Measurements from ENCODE around the gene ACSL3. TPM values are rescaled to one million over a fixed set of nuclear protein-coding genes. Genes with fewer than 3 reads are reported as not detected.

ACSL3 gene
- total RNA-seq, 1 donor from 2014 or later: 91.5 TPM

- Histone ChIP-seq H3K4me1 (no peaks in the 10 kb centered on the region), H3K4me3 (no peak overlapping the region), H3K9me3 (no peaks in the 10 kb centered on the region), H3K36me3 (peaks cover 2% of the 10 kb centered on the region), H3K27ac (no peak overlapping the region), H3K27me3 (no peaks in the 10 kb centered on the region)
- ATAC-seq: peak; percentile 53
- intact Hi-C loops (cut with DNase I): no loop called here
- DNase-seq: no peak
- no peak for TF ChIP-seq CTCF (IDR thresholded peaks at IDR 0.05)
Measured at GRCh38 chr2:222946700-222947287, 86.0 kb downstream of the ACSL3 start.

- intact Hi-C loops (cut with DNase I): no loop called here
- no peak for DNase-seq
- Histone ChIP-seq H3K4me3 (no peak overlapping the region), H3K27ac (no peak overlapping the region), H3K36me3 (no peaks in the 10 kb centered on the region), H3K9me3 (no peaks in the 10 kb centered on the region), H3K27me3 (no peaks in the 10 kb centered on the region), H3K4me1 (no peaks in the 10 kb centered on the region)
- no peak for TF ChIP-seq CTCF (IDR thresholded peaks at IDR 0.05)
- no peak for ATAC-seq
Measured at GRCh38 chr2:222949073-222949472, 88.2 kb downstream of the ACSL3 start.

GRCh38 chr2:222949690-222950323 is 89.0 kb downstream of the ACSL3 start:
- no peak for TF ChIP-seq CTCF (IDR thresholded peaks at IDR 0.05)
- H3K4me1 ChIP-seq: no peaks in the 10 kb centered on the region
- H3K27me3 ChIP-seq: no peaks in the 10 kb centered on the region
- ATAC-seq (no peak), DNase-seq (no peak)
- no peak overlapping the region for H3K27ac ChIP-seq
- H3K4me3 ChIP-seq: no peak overlapping the region
- H3K9me3 ChIP-seq: no peaks in the 10 kb centered on the region
- no peaks in the 10 kb centered on the region for H3K36me3 ChIP-seq
- intact Hi-C loops (cut with DNase I): no loop called here

GRCh38 chr2:222950638-222951285 is 89.9 kb downstream of the ACSL3 start:
- intact Hi-C loops (cut with DNase I): no loop called here
- H3K9me3 ChIP-seq: no peaks in the 10 kb centered on the region
- no peaks in the 10 kb centered on the region for H3K36me3 ChIP-seq
- no peak overlapping the region for H3K4me3 ChIP-seq
- no peak overlapping the region for H3K27ac ChIP-seq
- H3K27me3 ChIP-seq: no peaks in the 10 kb centered on the region
- no peak for TF ChIP-seq CTCF (IDR thresholded peaks at IDR 0.05)
- no peaks in the 10 kb centered on the region for H3K4me1 ChIP-seq
- ATAC-seq: no peak
- DNase-seq: no peak

- Histone ChIP-seq H3K27me3 (peaks cover 2% of the 10 kb centered on the region), H3K4me1 (no peaks in the 10 kb centered on the region), H3K9me3 (no peaks in the 10 kb centered on the region), H3K4me3 (no peak overlapping the region), H3K36me3 (no peaks in the 10 kb centered on the region), H3K27ac (no peak overlapping the region)
- intact Hi-C loops (cut with DNase I): no loop called here
- ATAC-seq: no peak
- no peak for TF ChIP-seq CTCF (IDR thresholded peaks at IDR 0.05)
- DNase-seq: no peak
Measured at GRCh38 chr2:222952204-222952603, 91.4 kb downstream of the ACSL3 start.

Measured in upper lobe of right lung (tissue), 1 donor.